GM18517 (cell line): ENCODE measurements around the gene ADGRL3.
"Not testable (repeated sequence)": the region's sequence is repeated elsewhere in the genome, so short reads cannot be mapped to it uniquely, and the experiment has no call there.

Experiments
- ATAC-seq: cut with Tn5 transposase; IDR thresholded peaks from one replicate; pipeline ENCODE4 v1.9.1; 2021; ENCODE audit warnings: mild to moderate bottlenecking, moderate library complexity; ENCODE audit not compliant: unreplicated experiment

The ADGRL3 gene

DNA sequence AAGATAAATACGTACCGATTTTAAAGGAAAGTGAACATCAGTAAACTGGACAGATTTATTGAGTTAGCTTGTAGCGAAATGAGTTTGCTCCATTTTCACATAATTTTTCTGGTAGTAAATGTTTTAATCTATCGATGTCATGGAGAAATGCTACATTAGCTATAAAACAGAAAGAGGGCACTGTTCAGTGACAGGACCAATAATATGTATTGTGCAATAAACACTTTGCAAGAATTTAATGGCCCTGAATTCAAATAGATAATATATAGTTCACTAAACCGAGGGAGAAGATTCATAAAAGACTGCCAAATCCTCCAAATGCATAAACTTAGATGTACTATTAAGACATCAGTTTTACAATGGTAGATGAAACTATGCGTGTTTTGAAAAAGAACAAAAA, 516.3 kb downstream of the ADGRL3 start:
- no peak for ATAC-seq

DNA sequence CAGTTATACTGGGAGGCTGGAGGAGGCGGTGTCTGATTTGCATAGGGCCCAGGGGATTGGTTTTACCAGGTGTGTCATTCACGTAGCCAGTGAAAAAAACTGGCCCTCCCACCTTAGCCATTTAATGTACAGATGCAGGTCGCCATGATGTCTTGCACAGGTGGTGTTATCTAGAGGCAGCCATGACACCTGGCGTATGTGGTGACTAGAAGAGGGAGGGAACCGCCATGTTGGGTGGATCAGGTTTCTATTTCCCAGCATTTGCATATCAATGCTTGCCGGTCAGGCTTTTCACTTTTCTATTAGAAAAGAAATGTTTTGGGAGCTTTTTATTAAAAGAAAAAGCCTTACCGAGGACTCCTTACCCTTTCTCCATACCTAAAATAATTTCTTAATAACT, 523.4 kb downstream of the ADGRL3 start:
- ATAC-seq = no peak

DNA sequence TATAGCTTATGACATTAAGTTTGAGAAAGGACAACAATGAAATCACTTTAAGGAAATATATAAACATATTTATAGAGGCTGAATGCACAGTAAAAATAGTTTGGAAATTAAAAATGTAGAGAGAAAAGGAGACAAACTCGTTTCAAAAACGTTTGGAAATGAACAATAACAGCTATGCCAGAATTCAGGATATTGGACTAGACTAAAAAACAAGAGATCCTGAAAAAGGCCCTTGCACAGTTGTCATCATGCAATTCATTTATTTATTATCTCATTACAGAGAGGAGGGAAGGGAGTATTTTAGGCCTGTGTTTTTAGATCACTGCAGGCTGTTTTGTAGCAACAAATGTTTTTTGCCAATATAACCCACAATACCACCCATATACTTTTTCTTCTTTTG, 527.2 kb downstream of the ADGRL3 start:
- ATAC-seq = no peak

DNA sequence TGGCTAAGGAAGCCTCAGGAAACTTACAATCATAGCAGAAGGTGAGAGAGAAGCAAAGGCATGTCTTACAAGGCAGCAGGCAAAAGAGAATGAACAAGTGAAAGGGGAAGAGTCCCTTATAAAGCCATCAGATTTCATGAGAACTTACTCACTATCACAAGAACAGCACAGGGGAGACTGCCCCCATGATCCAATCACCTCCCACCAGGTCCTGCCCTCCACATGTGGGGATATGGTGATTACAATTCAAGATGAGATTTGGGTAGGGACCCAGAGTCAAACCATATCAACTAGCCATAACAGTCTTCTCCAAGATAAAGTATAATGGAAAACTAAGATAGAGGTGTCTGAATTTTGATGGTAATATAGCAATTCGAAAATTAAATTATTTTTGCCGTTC, 534.3 kb downstream of the ADGRL3 start:
- no peak for ATAC-seq

DNA sequence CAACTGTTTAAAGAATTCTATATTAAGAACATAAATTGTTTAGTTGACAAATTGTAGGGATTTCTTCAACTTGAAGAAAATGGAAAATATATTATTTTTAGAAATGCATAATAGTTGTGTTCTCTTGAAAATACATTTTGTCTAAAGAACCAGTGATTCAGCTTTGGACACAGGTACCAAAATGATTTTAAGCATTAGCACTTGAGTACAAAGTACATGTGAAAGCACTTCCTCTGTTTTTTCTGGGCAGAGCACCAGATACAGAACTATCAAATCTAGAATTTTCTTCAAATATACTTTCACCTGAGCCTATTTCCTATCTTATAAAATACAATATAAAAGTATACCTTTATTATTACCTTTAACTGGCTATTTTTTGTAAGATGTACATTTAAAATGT, 539.8 kb downstream of the ADGRL3 start:
- ATAC-seq = no peak

DNA sequence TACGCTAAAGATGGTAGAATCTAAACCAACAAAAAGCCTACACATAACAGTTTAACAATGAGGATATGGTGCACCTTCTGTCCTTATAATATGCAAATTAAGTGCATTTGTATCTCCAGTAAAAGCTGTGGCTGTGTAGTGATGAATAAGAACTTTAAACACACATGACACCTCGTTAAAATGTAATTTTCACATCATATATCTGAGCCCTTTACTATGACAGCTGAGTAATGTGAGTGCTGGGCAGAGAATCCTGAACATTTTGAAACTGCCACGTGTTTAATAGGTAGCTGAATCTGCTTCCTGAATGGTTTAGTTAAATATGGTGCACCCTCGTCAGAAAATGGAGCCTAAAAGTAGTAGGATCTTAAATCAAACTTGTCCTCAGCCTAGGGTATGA, 540.8 kb downstream of the ADGRL3 start:
- ATAC-seq = no peak

DNA sequence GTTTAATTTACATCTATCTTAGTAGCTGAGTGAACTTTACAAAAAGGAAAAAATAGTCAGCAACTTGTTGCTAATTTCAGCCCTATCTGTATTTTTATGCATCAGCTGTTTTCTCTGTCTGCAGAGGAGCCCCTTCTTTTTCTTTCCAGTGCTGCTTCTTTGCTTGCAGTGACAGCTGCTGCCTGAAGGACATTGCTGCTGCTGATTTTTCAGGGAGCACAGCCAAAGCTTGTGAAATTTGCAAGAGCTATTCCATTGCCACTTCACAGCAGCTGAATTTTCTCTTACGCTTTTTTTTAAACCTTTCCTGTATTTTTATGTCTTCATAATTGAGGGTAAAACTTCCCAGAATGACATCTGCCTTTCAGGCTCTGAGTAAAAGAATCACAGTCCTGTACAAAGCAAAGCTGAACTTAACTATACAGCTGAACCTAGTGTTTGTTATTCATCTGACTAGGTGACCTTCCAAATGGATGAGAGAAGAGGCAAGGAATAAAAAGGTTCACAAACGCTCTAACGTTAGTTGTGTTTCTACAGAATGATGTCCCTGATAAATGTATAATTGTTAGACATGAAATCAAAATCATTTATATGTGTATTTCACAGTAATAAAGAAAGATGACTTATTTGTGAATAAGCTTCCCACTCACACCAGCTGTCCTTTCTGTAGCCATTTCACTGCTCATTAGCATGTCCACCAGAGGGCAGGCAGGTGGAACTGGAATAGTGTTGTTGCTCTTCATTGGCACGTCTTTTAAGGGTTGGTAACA, 541.4 kb downstream of the ADGRL3 start:
- no peak for ATAC-seq

DNA sequence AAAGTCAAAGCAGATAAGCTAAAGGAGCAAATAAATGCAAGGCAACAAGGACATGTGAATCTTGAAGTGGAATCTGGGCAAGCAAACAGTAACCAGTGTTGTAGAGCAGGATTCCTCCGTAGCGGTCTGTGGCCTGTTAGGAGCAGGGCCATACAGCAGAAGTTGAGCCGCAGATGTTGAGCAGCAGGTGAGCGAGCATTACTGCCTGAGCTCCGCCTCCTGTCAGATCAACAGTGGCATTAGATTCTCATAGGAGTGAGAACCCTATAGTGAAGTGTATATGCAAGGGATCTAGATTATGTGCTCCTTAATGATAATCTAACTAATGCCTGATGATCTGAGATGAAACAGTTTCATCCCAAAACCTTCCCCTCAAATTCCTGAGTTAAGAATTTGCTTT, 550.7 kb downstream of the ADGRL3 start:
- ATAC-seq = no peak

DNA sequence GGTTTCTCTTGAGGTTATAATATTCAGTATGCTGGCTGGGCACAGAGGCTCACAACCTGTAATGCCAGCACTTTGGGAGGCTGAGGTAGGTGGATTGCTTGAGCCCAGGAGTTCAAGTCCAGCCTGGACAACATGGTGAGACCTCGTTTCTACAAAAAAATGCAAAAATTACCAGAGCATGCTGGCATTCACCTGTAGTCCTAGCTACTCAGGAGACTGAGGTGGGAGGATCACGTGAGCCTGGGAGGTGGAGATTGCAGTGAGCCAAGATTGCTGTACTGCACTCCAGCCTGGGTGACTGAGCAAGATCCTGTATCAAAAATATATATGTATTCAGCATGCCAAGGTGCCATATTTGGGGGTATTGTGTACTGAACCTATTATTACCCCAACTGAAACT, 552.5 kb downstream of the ADGRL3 start:
- ATAC-seq = no peak

DNA sequence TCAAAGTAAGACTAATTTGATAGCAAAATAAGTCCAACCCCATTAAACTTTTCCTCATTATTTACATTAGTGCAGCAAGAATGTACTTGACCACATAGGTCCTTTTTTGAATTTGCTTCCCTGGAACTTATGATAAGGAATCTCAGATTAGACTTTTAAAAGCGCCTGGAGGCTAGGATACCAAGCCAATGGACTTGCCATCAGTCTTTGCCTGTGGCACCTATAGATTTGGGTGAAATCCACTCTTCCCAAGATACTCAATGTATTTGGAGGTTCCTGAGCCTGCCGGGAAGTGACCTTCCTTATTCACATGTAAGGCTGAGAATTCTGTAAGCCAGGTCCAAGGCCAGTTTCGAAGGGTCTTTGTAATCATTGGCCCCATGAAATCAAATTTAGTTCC, 553.6 kb downstream of the ADGRL3 start:
- no peak for ATAC-seq

DNA sequence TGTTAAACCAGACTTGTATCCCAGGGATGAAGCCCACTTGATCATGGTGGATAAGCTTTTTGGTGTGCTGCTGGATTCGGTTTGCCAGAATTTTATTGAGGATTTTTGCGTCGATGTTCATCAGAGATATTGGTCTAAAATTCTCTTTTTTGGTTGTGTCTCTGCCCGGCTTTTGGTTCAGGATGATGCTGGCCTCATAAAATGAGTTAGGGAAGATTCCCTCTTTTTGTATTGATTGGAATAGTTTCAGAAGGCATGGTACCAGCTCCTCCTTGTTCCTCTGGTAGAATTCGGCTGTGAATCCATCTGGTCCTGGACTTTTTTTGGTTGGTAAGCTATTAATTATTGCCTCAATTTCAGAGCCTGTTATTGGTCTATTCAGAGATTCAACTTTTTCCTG, 556.8 kb downstream of the ADGRL3 start:
- ATAC-seq = not testable (repeated sequence)

DNA sequence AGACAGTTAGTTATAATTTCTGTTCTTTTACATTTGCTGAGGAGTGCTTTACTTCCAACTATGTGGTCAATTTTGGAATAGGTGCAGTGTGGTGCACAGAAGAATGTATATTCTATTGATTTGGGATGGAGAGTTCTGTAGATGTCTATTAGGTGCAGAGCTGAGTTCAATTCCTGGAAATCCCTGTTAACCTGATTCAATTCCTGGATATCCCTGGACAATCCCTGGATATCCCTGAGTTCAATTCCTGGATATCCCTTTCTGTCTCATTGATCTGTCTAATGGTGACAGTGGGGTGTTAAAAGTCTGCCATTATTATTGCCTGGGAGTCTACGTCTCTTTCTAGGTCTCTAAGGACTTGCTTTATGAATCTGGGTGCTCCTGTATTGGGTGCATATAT, 557.9 kb downstream of the ADGRL3 start:
- ATAC-seq = not testable (repeated sequence)

DNA sequence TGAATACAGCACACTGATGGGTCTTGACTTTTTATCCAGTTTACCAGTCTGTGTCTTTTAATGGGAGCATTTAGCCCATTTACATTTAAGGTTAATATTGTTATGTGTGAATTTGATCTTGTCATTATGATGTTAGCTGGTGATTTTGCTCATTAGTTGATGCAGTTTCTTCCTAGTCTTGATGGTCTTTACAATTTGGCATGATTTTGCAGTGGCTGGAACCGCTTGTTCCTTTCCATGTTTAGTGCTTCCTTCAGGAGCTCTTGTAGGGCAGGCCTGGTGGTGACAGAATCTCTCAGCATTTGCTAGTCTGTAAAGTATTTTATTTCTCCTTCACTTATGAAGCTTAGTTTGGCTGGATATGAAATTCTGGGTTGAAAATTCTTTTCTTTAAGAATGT, 558.5 kb downstream of the ADGRL3 start:
- not testable (repeated sequence) for ATAC-seq

DNA sequence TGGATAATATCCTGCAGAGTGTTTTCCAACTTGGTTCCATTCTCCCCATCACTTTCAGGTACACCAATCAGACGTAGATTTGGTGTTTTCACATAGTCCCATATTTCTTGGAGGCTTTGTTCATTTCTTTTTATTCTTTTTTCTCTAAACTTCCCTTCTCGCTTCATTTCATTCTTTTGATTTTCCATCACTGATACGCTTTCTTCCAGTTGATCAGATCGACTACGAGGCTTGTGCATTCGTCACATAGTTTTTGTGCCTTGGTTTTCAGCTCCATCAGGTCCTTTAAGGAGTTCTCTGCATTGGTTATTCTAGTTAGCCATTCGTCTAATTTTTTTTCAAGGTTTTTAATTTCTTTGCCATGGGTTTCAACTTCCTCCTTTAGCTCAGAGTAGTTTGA, 559.1 kb downstream of the ADGRL3 start:
- ATAC-seq = not testable (repeated sequence)

DNA sequence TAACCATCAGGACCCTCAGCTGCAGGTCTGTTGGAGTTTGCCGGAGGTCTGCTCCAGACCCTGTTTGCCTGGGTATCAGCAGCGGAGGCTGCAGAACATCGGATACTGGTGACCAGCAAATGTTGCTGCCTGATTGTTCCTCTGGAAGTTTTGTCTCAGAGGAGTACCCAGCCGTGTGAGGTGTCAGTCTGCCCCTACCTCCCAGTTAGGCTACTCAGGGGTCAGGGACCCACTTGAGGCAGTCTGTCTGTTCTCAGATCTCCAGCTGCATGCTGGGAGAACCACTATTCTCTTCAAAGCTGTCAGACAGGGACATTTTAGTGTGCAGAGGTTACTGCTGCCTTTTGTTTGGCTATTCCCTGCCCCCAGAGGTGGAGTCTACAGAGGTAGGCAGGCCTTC, 559.8 kb downstream of the ADGRL3 start:
- ATAC-seq = not testable (repeated sequence)

DNA sequence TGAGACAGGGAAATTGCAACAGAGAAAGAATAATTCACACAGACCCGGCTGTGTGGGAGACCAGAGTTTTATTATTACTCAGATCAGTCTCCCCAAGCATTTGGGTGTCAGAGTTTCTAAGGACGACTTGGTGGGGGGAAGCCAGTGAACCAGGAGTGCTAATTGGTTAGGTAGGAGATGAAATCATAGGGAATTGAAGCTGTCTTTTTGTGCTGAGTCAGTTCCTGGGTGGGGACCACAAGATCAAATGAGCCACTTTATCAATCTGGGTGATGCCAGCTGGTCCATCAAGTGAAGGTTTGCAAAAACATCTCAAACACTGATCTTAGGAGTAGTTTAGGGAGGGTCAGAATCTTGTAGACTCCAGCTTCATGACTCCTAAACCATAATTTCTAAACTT, 560.7 kb downstream of the ADGRL3 start:
- ATAC-seq = no peak

DNA sequence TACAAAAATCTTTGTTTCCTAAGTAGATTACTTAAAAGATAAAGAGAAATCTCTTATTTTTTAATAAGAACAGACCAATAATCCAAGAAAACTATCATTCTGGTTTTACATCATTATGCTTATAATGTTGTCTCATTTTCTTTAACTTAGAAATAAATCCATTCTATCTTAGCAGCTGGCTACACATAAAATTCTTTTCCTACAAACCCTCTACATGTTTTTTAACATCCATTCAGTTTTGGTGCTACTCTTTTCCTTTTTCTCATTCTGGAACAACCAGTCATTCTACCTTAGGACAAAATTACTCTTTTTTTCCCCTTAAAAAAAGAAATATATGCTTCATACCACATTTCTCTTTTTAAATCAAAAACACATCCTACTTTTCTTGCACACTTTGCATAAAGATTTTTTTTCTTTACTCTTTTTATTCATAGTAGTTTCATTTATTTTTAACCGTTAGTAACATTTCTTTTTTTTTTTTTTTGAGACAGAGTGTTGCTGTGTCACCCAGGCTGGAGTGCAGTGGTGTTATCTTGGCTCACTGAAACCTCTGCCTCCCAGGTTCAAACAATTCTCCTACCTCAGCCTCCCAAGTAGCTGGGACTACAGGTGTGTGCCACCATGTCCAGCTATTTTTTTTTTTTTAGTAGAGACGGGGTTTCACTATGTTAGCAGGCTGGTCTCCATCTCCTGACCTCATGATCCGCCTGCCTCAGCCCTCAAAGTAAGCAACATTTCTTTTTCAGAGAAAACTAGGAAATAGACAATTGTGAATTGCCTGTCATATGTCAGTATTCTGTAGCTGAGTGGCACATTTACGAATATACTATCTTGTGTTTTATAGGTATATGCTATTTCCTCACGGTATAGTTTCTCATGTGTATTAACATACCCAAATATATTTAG, 562.8 kb downstream of the ADGRL3 start:
- ATAC-seq = no peak

DNA sequence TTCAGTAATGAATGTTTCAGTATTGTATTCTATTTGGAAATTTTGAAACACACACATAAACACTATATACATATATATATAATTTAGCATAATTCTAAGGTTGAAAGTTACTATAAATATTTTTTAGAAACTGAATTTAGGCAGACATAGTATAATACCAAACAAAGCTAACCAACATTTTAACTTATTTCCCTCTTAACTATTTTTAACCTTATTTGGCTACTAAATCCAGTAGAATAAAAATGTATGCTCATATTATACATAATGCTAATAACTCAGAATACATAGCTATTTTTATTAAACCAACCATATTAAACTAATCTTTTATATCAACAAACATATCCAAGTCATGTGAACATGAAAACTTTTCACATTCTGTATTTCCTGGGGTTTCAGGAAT, 563.6 kb downstream of the ADGRL3 start:
- ATAC-seq = no peak

DNA sequence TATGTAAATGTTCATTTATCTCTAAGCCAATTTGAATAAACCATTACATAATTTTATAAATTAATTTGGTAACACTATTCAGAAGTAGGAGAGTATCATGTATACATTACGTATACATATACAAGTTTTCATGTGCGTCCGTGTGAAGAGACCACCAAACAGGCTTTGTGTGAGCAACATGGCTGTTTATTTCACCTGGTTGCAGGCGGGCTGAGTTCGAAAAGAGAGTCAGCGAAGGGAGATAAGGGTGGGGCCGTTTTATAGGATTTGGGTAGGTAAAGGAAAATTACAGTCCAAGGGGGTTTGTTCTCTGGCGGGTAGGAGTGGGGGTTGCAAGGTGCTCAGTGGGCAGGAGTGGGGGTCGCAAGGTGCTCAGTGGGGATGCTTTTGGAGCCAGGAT, 564.0 kb downstream of the ADGRL3 start:
- ATAC-seq = not testable (repeated sequence)

DNA sequence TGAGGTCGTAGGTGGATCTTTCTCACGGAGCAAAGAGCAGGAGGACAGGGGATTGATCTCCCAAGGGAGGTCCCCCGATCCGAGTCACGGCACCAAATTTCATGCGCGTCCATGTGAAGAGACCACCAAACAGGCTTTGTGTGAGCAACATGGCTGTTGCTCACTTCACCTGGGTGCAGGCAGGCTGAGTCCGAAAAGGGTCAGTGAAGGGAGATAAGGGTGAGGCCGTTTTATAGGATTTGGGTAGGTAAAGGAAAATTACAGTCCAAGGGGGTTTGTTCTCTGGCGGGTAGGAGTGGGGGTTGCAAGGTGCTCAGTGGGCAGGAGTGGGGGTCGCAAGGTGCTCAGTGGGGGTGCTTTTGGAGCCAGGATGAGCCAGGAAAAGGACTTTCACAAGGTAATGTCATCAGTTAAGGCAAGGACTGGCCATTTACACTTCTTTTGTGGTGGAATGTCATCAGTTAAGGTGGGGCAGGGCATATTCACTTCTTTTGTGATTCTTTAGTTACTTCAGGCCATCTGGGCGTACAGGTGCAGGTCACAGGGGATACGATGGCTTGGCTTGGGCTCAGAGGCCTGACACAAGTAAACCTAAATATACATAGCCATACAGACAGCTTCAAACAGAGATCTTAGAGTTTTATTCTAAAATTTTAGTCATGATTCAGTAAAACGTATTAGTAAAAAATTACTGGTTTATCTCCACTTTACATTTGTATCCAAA, 569.5 kb downstream of the ADGRL3 start:
- not testable (repeated sequence) for ATAC-seq

DNA sequence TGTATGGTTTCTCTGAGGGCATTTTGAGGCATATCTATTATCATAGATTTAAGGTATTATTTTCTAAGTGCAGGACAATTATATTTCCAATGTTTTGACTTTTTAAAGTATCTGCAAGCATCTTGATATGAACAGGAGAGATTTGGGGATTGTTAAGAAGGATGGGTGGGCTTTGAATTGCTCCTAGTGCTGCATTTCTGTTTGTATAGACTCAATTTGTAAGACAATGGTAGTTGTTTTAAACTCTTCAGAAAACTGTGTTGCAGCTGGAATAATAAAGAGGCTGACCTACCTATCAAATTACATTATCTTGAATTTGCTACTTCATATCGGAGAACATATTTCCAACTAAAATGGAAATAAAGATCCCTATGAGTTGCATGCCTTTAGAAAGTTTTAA, 570.3 kb downstream of the ADGRL3 start:
- ATAC-seq = no peak
